CD4-positive, alpha-beta T cell treated with Interleukin-1 beta for 1 hour (primary cell): Measurements from ENCODE around the gene DOCK8.

Source experiments
- DNase-seq, 2 donors: peaks; one replicate each; pipeline ENCODE4 v3.0.0-alpha.2; 2020 to 2022

Gene DOCK8

GRCh38 chr9:270657-271237, 56.1 kb downstream of the DOCK8 start:
- DNase-seq, result no peak

- DNase-seq, result peak; percentile 86 to 87
Measured at GRCh38 chr9:272251-273213, 57.9 kb downstream of the DOCK8 start.

GRCh38 chr9:274406-274805, 59.7 kb downstream of the DOCK8 start:
- peak in 1 of 2 donors; percentile 46 for DNase-seq

- DNase-seq, result peak in 1 of 2 donors; percentile 63
Measured at GRCh38 chr9:277601-278295, 63.1 kb downstream of the DOCK8 start.

- DNase-seq, result peak; percentile 49 to 66
Measured at GRCh38 chr9:278651-279050, 64.0 kb downstream of the DOCK8 start.

- no peak for DNase-seq
Measured at GRCh38 chr9:279674-280073, 65.0 kb downstream of the DOCK8 start.

GRCh38 chr9:281741-282645, 67.3 kb downstream of the DOCK8 start:
- peak in 1 of 2 donors; percentile 44 for DNase-seq

- no peak for DNase-seq
Measured at GRCh38 chr9:286071-286740, 71.5 kb downstream of the DOCK8 start.

- DNase-seq, result no peak
Measured at GRCh38 chr9:289121-289520, 74.5 kb downstream of the DOCK8 start.

- no peak for DNase-seq
Measured at GRCh38 chr9:292915-293314, 78.2 kb downstream of the DOCK8 start.

- no peak for DNase-seq
Measured at GRCh38 chr9:295576-295975, 80.9 kb downstream of the DOCK8 start.

- no peak for DNase-seq
Measured at GRCh38 chr9:296411-296810, 81.7 kb downstream of the DOCK8 start.

GRCh38 chr9:297104-297972, 82.7 kb downstream of the DOCK8 start:
- peak in 1 of 2 donors; percentile 79 for DNase-seq

GRCh38 chr9:303502-303901, 88.8 kb downstream of the DOCK8 start:
- no peak for DNase-seq

GRCh38 chr9:304106-304505, 89.4 kb downstream of the DOCK8 start:
- DNase-seq, result no peak

- peak in 1 of 2 donors; percentile 38 for DNase-seq
Measured at GRCh38 chr9:304519-305185, 90.0 kb downstream of the DOCK8 start.

- DNase-seq, result peak; percentile 65 to 74
Measured at GRCh38 chr9:306907-307306, 92.2 kb downstream of the DOCK8 start.

GRCh38 chr9:311841-312240, 97.2 kb downstream of the DOCK8 start:
- no peak for DNase-seq

- no peak for DNase-seq
Measured at GRCh38 chr9:312596-313320, 98.1 kb downstream of the DOCK8 start.
